Stomach (tissue), 4 donors: Measurements from ENCODE around the gene CCDC167.

Experiments
- EP300 ChIP-seq: sonication (generic); formaldehyde crosslinking; IDR thresholded peaks from one replicate; pipeline ENCODE4 v1.6.1; 2017; ENCODE audit warnings: antibody characterized with exemption
- POLR2A ChIP-seq, 4 donors: fragments of 450-650 bp; IDR thresholded peaks; one replicate each; pipeline ENCODE4 v1.6.1; 2016; ENCODE audit warnings: antibody characterized with exemption in 4 of 4, control low read depth in 2 of 4, mild to moderate bottlenecking in 1 of 4, moderate library complexity in 1 of 4
- TF ChIP-seq, protein P1 (sequence below), 7 experiments: fragments of 450-650 bp in 4 of 7; fragments of 200-600 bp in 3 of 7; sonication (generic) in 3 of 7; IDR thresholded peaks; one replicate each; pipeline ENCODE4 v1.5.1; 2016 to 2019; ENCODE audit warnings: antibody characterized with exemption in 7 of 7, control low read depth in 2 of 7, mild to moderate bottlenecking in 1 of 7

DNA sequence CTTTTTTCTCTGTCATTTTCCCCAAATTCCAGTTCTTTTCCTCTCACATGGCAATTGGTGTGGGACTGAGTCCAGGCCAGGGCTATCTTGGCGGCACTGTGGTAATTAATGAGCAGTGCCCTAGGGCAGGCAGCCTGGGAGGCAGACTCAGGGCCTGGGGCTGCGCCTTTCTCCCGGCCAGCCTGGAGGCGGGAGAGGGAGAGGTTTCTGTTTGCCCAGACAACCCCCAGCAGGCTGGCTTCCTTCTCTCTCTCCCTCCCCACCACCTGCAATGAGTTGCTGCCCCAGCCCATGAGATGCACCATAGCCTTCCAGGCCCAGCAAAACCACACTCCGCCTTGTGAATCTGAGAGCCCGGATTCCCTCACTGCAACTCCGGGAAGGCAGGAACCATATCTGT is 15.1 kb upstream of the CCDC167 start:
- TF ChIP-seq, protein P1, sequence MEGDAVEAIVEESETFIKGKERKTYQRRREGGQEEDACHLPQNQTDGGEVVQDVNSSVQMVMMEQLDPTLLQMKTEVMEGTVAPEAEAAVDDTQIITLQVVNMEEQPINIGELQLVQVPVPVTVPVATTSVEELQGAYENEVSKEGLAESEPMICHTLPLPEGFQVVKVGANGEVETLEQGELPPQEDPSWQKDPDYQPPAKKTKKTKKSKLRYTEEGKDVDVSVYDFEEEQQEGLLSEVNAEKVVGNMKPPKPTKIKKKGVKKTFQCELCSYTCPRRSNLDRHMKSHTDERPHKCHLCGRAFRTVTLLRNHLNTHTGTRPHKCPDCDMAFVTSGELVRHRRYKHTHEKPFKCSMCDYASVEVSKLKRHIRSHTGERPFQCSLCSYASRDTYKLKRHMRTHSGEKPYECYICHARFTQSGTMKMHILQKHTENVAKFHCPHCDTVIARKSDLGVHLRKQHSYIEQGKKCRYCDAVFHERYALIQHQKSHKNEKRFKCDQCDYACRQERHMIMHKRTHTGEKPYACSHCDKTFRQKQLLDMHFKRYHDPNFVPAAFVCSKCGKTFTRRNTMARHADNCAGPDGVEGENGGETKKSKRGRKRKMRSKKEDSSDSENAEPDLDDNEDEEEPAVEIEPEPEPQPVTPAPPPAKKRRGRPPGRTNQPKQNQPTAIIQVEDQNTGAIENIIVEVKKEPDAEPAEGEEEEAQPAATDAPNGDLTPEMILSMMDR (IDR thresholded peaks at IDR 0.05) = no peak
- TF ChIP-seq POLR2A (IDR thresholded peaks at IDR 0.05) (no peak), EP300 (no peak)
